NCI-H2196 treated with DMSO at 0.1 percent for 48 hours (cell line): ENCODE data around the gene MTHFD1L.
A peak's percentile ranks its signal among the peaks of the same experiment; 100 is the strongest.

Experiments
- DNase-seq: peaks from one replicate; lab custom pipeline; 2025; ENCODE audit not compliant: unreplicated experiment; lab: John Stamatoyannopoulos, UW

The MTHFD1L gene

GRCh38 chr6:150987855-150988464 is 122.5 kb downstream of the MTHFD1L start:
- DNase-seq = no peak

GRCh38 chr6:150991487-150991886 is 126.0 kb downstream of the MTHFD1L start:
- no peak for DNase-seq

- no peak for DNase-seq
Observed at GRCh38 chr6:150992262-150992661, 126.8 kb downstream of the MTHFD1L start.

GRCh38 chr6:150992703-150993102 is 127.2 kb downstream of the MTHFD1L start:
- DNase-seq = no peak

- DNase-seq = no peak
Observed at GRCh38 chr6:150993253-150993652, 127.8 kb downstream of the MTHFD1L start.

- no peak for DNase-seq
Observed at GRCh38 chr6:150994026-150994425, 128.5 kb downstream of the MTHFD1L start.

- no peak for DNase-seq
Observed at GRCh38 chr6:150996968-150997367, 131.5 kb downstream of the MTHFD1L start.

- no peak for DNase-seq
Observed at GRCh38 chr6:150999107-150999506, 133.6 kb downstream of the MTHFD1L start.

- DNase-seq = no peak
Observed at GRCh38 chr6:150999576-150999975, 134.1 kb downstream of the MTHFD1L start.

GRCh38 chr6:151001387-151002056 is 136.0 kb downstream of the MTHFD1L start:
- no peak for DNase-seq

- no peak for DNase-seq
Observed at GRCh38 chr6:151002057-151002450, 136.6 kb downstream of the MTHFD1L start.

GRCh38 chr6:151002491-151002935 is 137.0 kb downstream of the MTHFD1L start:
- DNase-seq = no peak

GRCh38 chr6:151004383-151005024 is 139.0 kb downstream of the MTHFD1L start:
- DNase-seq = peak; percentile 68

GRCh38 chr6:151005164-151005563 is 139.7 kb downstream of the MTHFD1L start:
- DNase-seq = no peak

- DNase-seq = no peak
Observed at GRCh38 chr6:151005896-151006632, 140.6 kb downstream of the MTHFD1L start.

GRCh38 chr6:151007076-151007475 is 141.6 kb downstream of the MTHFD1L start:
- DNase-seq = no peak

- no peak for DNase-seq
Observed at GRCh38 chr6:151007922-151008321, 142.4 kb downstream of the MTHFD1L start.

GRCh38 chr6:151008425-151008824 is 142.9 kb downstream of the MTHFD1L start:
- DNase-seq = no peak

- DNase-seq = no peak
Observed at GRCh38 chr6:151009576-151009975, 144.1 kb downstream of the MTHFD1L start.

GRCh38 chr6:151010071-151010470 is 144.6 kb downstream of the MTHFD1L start:
- DNase-seq = no peak
